ENCODE measurements around the gene PAM. TPM values are rescaled to one million over a fixed set of nuclear protein-coding genes. Genes with fewer than 3 reads are reported as not detected.

Gene PAM
- total and polyA plus RNA-seq, 2 of the 8 experiments (the other 6 are each of a cell fraction or from before 2014, with no cell fraction given): 30.4 to 67.8 TPM

- TF ChIP-seq RFX5 (IDR thresholded peaks at IDR 0.05; ENCODE audit: borderline replicate concordance, low read depth, low read length) (no peak), ASH2L (IDR thresholded peaks at IDR 0.05; ENCODE audit: low read length) (no peak), POLR2AphosphoS5 (IDR thresholded peaks at IDR 0.05; ENCODE audit: low read depth, low read length) (no peak), CTCF (IDR thresholded peaks at IDR 0.05; ENCODE audit: control extremely low read depth in 1 of 3, insufficient read depth in 1 of 3, low read depth in 1 of 3, low read length in 3 of 3) (no peak), SIRT6 (IDR thresholded peaks at IDR 0.05; ENCODE audit: low read length) (no peak), JUN (IDR thresholded peaks at IDR 0.05; ENCODE audit: low read depth, low read length) (no peak), EZH2 (IDR thresholded peaks at IDR 0.05; ENCODE audit: low read depth, low read length, severe bottlenecking) (no peak)
These were observed 243.1 kb downstream of the PAM start (continued) for GRCh38 chr5:102998224-102998623.

All from H1 (cell line).